VCaP (cell line): ENCODE results near the gene HAP1.

ENCODE experiments used
- H3K27ac ChIP-seq: fragments of 450-650 bp; 2 replicates; pipeline ENCODE4 v1.5.1; 2017
- CTCF ChIP-seq: fragments of 450-650 bp; conservative IDR thresholded peaks from 2 replicates; pipeline ENCODE4 v1.5.1; 2017; ENCODE audit warnings: mild to moderate bottlenecking, moderate library complexity

HAP1 gene

DNA sequence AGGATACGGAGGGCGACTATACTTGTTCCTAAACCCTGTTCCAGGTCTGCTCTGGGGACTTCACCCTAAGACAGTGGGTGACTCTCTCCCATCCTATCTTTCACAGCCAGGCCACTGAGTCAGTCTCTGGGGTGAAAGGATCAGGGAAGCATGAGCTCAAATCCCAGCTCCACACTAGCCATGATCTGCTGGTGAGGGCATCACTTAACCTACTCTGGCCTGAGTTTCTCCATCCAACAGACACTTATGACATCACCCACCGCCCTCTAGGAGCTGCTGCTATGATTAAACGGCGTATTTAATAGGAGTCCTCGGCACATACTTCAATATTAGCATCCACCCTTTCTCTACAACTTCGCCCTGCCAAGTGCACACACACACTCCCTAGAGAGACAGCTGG, 12.2 kb downstream of the HAP1 start:
- TF ChIP-seq CTCF, result no peak
- H3K27ac ChIP-seq, result no peak overlapping the region

DNA sequence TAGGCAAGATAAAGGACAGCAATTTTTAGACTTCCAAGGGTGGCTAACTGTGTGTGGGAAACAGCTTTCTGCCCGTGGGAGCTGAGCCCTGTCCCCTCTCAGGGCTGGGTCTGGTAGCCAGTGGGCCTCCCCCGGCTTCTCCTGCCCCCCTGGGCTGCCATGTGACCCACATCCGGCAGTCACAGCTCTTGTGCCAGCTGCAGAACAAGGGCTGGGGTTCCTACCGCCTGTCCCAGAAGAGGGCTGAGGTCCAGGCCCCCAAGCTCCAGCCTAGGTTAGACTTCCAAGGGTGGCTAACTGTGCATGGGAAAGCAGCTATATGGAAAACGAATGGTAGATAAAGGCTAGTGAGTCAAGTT, 16.2 kb downstream of the HAP1 start:
- H3K27ac ChIP-seq, result peak overlapping the region; percentile 45
- TF ChIP-seq CTCF, result no peak

DNA sequence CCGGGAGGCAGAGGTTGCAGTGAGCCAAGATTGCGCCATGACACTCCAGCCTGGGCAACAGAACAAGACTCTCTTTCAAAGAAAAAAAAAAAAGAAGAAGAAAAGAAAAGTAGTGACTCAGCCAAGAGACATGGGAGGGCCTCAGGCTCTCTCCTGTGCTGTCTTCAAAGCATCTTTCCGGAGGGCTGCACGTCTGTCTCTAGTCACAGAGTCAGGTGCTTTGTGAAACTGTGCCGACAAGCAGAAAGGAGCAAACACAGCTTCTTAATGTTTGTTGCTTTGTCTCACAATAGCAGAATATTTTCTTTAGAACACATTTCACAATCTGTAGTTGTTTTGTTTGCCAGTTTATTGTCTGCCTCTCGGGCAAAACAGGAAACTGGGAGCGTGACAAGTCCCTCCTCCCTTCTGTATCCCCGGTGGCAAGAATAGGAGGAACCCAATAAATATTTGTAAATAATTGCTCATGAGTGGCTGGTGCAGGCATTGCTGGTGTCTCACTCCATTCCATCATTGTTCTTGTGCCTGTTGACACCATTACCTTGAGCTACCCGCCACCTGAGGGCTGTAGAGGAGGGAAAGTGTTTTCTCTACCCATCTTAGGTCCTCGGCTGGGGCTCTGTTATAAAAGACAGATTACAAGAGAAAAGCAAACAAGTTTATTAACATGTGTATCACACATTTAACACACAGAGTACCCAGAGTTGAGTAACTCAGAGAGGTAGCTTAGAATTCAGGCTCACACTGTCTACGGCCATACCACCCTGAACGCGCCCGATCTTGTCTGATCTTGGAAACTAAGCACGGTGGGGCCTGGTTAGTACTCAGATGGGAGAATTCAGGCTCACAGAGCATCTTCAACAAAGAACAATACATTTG, 16.8 kb downstream of the HAP1 start:
- H3K27ac ChIP-seq, result peak overlapping the region; percentile 45

GRCh38 chr17:41711669-41712400, 22.6 kb downstream of the HAP1 start, which contains the start of gene GAST:
GAST (plus strand) TSS chr17:41712331; CDS start chr17:41715437, 3,106 bp downstream.
- no peak within 1 kb of the TSS for H3K27ac ChIP-seq
- TF ChIP-seq CTCF, result no peak

More for the DNA sequence above, 16.8 kb downstream of the HAP1 start:
- no peak for TF ChIP-seq CTCF

DNA sequence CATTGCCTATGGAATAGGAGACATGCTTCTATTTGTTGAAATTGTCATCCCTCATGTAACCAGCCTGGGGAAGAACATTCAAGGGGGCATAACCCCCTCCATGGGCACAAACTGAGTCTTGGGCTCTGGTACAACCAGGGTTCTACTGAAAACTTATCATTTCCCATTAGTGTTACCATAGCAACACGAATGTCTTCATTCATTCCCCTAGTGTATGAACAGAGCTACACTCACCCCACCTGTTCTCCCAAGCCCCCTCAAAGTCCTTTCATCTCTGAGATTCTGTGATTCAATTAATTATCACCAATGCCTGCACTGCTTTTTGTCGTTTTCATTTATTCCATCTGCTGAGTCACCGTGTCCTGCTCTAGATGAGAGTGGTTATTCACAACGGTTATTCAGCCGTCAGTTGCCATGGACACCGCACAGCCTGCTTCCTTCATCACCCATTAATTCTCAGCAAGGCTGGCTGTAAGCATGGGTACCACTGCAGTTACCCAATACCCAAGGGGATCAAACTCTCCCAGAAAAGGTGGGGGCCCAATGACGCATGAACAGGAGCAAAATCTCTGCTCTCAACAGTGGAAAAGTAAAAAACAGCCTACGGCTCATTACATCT, 23.9 kb downstream of the HAP1 start:
- no peak overlapping the region for H3K27ac ChIP-seq
- no peak for TF ChIP-seq CTCF

DNA sequence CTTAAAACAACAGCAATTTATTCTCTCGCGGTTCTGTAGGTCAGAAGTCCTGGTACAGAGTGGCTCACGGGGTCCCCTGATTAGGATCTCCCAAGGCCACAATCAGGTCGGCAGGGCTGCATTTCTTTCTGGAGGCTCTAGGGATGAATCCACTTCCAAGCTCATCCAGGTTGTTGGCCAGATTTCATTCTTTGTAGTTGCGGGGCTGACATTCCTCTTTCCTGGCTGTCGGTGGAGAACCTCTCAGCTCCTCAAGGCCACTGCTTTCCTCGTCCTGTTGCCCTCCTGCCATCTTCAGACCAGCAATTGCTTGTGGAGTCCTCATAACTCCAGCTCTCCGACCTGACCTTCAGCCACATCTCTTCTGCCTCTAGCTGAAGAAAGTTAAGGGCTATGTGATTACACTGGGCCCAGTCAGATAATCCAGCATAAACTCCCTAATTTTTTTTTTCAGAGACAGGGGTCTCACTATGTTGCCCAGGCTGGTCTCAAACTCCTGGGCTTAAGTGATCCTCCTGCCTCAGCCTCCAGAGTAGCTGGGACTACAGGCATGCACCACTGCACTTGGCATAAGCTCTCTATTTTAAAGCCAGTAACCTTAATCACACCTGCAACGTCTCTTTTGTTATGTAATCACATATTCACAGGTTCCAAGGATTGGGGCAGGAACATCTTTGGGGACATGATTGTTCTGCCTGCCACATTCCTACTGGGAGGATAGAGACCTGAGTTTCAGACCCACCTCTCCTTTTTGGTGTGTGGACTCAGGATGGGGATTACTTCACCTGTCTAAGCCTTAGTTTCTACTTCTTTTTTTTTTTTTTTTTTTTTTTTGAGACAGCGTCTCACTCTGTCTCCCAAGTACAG, 26.4 kb downstream of the HAP1 start:
- TF ChIP-seq CTCF, result no peak

More for the DNA sequence above, 26.4 kb downstream of the HAP1 start:
- H3K27ac ChIP-seq, result no peak overlapping the region
